Frontal cortex (tissue), 1 donor: ENCODE data around the gene DEFB129. TPM values are rescaled to one million over a fixed set of nuclear protein-coding genes. Genes with fewer than 3 reads are reported as not detected.

Source experiments
- total RNA-seq: library from RNA; depleted of rRNA; stranded (reverse); fragments of >200 nt; gene quantifications from one replicate; pipeline ENCODE4 v1.2.3, GENCODE V29; 2014

DEFB129 gene
- total RNA-seq, 1 donor from 2014 or later: not detected

Other genes starting within 250 kb of the DEFB129 start
- not detected for gene DEFB125, start 139.6 kb upstream of the DEFB129 start, total RNA-seq
- gene DEFB126, start 84.7 kb upstream of the DEFB129 start, total RNA-seq: not detected
- gene DEFB127, start 69.8 kb upstream of the DEFB129 start, total RNA-seq: not detected
- gene DEFB128, start 37.5 kb upstream of the DEFB129 start, total RNA-seq: not detected
- gene DEFB132, start 30.5 kb downstream of the DEFB129 start, total RNA-seq: not detected
- gene C20orf96, start 63.5 kb downstream of the DEFB129 start, total RNA-seq: 7.3 TPM
- gene ZCCHC3, start 70.3 kb downstream of the DEFB129 start, total RNA-seq: 26.9 TPM
- gene SOX12, start 98.3 kb downstream of the DEFB129 start, total RNA-seq: 7.7 TPM
- 26.1 TPM for gene NRSN2, start 119.9 kb downstream of the DEFB129 start, total RNA-seq
- 12.6 TPM for gene TRIB3, start 153.5 kb downstream of the DEFB129 start, total RNA-seq
- 15.1 TPM for gene RBCK1, start 181.0 kb downstream of the DEFB129 start, total RNA-seq
- gene TBC1D20, start 235.3 kb downstream of the DEFB129 start, total RNA-seq: 12.6 TPM